HL-60/S4 treated with phorbol 12-myristate 13-acetate at 8.2 ng/mL for 4 days and 3 days (cell line): ENCODE results near the gene BCL6B.

Experiments used
- in situ Hi-C: fragments of 300-500 bp; cut with MboI; formaldehyde crosslinking; loops from 2 replicates; pipeline ENCODE4 v1.15.0; 2022; ENCODE audit warnings: low sequenced_read_pairs

BCL6B gene

DNA sequence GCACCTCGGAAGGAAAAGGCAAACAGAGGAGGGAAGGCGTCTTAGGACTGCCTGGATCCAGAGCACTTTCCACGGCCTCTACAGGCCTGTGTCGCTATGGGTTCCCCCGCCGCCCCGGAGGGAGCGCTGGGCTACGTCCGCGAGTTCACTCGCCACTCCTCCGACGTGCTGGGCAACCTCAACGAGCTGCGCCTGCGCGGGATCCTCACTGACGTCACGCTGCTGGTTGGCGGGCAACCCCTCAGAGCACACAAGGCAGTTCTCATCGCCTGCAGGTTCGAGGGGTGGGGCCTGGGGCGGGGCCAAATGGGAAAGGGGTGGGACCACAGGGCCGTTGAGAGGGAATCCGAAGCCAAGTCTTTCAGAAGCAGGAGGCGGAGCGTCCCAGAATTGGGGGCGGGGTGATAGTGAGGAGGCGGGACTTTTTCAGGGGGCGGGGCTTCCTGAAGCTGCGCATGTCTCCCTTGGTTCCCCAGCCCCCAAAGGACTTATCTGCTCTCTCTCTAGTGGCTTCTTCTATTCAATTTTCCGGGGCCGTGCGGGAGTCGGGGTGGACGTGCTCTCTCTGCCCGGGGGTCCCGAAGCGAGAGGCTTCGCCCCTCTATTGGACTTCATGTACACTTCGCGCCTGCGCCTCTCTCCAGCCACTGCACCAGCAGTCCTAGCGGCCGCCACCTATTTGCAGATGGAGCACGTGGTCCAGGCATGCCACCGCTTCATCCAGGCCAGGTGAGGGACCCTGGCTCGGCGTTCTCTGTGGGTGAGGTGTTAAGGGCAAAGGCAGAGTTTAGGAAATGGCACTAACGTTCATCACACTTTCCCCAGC, 939 bp downstream of the BCL6B start:
- in situ Hi-C loops = loop anchor here (25.0 kb wide), 1 partner anchor 361 kb away; the partner anchor contains the start of genes C17orf100 and MED31

DNA sequence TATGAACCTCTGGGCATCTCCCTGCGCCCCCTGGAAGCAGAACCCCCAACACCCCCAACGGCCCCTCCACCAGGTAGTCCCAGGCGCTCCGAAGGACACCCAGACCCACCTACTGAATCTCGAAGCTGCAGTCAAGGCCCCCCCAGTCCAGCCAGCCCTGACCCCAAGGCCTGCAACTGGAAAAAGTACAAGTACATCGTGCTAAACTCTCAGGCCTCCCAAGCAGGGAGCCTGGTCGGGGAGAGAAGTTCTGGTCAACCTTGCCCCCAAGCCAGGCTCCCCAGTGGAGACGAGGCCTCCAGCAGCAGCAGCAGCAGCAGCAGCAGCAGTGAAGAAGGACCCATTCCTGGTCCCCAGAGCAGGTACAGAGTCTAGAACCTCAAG, 1.5 kb downstream of the BCL6B start:
- in situ Hi-C loops = loop anchor here (25.0 kb wide), 1 partner anchor 362 kb away; the partner anchor contains the start of genes C17orf100 and MED31

DNA sequence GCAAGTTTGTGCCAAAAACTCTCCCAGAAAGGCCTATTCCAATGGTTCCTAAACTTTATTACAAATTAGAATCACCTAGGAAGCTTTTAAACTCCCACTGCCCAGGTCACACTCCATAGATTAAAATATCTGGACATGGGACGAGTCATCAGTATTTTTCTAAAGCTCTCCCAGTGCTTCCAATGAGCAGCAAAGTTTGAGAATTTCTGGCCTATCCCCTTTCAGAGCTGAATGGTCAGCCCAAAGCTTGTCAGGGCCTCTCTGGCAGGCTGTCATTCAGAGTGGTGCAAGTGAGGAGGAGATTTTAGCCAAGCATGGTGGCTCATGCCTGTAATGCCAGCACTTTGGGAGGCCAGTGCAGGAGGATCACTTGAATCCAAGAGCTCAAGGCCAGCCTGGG, 2.4 kb downstream of the BCL6B start:
- in situ Hi-C loops = no loop called here

DNA sequence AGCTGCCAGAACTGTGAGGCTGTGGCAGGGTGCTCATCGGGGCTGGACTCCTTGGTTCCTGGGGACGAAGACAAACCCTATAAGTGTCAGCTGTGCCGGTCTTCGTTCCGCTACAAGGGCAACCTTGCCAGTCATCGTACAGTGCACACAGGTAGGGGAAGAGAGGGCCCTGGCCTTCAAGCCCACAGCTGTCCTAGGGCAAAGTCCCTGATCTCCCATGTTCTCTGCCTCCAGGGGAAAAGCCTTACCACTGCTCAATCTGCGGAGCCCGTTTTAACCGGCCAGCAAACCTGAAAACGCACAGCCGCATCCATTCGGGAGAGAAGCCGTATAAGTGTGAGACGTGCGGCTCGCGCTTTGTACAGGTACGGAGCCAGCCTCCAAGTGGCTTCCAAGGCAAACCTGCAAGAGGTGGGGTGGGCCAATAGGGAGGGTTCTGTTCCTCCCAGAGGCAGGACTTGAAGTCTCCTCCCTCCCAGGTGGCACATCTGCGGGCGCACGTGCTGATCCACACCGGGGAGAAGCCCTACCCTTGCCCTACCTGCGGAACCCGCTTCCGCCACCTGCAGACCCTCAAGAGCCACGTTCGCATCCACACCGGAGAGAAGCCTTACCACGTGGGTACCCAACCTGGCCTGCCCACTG, 3.7 kb downstream of the BCL6B start:
- in situ Hi-C loops = no loop called here

DNA sequence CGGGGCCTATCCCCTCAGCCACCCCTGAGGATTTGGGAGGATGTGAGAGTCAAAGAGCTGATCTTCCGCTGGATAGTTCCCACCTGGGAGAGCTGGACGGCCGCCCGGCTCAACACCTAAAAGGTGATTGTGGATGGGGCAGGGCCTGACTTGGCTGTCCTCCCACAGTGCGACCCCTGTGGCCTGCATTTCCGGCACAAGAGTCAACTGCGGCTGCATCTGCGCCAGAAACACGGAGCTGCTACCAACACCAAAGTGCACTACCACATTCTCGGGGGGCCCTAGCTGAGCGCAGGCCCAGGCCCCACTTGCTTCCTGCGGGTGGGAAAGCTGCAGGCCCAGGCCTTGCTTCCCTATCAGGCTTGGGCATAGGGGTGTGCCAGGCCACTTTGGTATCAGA, 4.5 kb downstream of the BCL6B start:
- in situ Hi-C loops = no loop called here

DNA sequence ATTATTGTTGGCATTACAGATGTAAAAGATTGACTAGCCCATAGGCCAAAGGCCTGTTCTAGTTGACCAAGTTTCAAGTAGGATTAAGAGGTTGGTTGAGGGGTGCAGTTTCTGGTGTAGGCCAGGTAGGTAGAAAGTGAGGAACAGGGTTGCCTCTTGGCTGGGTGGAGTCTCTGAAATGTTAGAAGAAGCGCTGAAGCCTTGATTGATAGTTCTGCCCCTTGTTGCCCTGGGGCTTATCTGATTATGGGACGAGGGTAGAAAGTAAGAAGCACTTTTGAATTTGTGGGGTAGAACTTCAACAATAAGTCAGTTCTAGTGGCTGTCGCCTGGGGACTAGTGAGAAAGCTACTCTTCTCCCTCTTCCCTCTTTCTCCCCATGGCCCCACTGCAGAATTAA, 6.2 kb downstream of the BCL6B start:
- in situ Hi-C loops = no loop called here

DNA sequence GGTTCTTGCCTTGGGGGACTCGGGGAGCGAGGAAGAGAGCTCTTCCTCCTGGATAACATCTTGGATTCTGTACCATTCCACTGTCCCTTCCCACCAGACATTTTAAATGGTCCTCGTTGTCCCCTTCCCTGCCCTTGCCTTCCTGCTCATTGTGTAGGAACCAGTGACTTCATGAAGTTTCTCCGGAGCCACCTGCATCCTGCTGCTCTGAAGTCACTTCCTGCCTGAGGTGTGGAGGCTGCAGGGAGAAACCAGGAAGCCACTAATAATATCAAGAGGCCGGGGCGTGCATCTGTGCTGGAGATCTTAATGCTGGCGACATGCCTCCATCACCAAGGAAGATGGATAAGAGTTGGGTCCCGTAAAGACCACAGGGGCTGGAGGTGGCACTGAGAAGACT, 6.8 kb downstream of the BCL6B start:
- in situ Hi-C loops = no loop called here

DNA sequence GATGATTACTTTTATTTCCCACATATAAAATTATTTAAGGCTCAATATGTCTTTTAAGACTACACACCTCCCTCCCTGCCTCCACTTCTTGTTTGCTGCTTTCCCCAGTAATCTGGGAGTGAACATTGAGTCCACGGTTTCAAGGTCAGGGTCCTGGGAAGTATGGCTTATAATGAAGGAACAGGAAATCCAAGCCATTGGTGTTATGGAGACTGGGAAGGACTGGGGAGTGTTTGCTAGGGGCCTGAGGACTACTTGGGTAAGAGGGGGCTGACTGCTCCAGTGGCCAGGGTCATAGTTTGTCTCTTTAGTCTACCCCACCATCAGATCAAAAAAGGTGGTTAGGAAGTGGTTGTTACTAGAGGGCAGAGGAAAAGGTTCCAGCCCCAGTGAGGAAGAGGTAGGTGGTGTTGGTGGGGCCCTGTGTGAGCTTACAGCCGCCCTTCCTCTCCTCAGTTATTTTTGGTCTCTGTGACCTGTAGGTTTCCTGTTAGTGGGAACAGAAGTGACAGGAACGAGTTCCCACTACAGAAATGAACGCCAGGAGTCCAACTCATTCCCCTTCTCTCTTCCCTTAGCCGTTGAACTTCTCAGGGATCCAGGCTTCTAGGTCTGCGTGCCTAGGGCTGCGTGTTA, 12.2 kb downstream of the BCL6B start:
- in situ Hi-C loops = no loop called here

DNA sequence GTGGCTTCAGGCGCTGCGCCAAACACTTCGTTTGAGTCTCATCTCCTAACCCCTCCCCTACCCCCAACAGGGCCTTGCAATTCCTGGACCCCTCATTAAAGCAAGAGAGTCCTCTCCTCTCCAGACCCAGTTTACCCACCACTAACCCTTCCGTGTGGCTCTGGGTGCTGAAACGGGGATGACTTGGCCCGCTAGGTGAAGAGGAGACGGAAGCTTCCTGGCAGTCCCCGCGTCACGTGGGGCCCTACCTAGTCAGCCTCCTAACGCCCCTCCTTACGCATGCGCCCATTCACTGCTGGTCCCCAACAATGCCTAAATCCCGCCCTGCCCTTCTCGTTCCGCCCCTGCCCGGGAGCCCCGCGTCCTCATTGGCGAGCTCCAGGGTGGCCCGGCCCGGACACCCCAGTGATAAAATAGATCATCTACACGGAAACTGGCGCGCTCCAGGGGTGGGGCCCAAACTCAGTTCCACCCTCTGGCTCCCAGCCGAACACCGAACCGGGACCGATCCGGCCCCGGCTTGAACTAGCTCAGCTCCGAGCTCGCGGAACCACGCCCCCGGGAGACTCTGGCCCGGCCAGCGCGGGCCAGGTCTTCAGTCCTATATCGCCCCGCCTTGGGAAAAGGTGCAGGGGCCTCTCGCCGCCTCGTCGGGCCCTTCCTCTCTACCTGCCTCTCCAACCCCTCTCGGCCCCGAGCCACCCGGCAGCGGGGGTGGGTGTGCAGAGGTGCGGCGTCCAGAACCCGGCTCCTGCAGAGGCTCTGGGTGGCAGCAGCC, 12.9 kb downstream of the BCL6B start, which contains the start of gene SLC16A13:
TSS of gene SLC16A13 (plus strand) at position 425 of the 778 bp plus-strand sequence. CDS start 368 bp downstream, outside the sequence.
- in situ Hi-C loops = no loop called here

DNA sequence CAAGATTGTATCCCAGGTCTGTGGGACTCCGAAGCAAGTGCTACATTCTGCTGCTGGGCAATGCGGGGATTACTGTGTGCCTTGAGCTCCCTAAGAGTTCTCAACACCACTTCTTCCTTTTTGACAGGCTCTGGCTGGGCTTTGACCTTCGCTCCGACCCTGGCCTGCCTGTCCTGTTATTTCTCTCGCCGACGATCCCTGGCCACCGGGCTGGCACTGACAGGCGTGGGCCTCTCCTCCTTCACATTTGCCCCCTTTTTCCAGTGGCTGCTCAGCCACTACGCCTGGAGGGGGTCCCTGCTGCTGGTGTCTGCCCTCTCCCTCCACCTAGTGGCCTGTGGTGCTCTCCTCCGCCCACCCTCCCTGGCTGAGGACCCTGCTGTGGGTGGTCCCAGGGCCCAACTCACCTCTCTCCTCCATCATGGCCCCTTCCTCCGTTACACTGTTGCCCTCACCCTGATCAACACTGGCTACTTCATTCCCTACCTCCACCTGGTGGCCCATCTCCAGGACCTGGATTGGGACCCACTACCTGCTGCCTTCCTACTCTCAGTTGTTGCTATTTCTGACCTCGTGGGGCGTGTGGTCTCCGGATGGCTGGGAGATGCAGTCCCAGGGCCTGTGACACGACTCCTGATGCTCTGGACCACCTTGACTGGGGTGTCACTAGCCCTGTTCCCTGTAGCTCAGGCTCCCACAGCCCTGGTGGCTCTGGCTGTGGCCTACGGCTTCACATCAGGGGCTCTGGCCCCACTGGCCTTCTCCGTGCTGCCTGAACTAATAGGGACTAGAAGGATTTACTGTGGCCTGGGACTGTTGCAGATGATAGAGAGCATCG, 15.4 kb downstream of the BCL6B start:
- in situ Hi-C loops = no loop called here

DNA sequence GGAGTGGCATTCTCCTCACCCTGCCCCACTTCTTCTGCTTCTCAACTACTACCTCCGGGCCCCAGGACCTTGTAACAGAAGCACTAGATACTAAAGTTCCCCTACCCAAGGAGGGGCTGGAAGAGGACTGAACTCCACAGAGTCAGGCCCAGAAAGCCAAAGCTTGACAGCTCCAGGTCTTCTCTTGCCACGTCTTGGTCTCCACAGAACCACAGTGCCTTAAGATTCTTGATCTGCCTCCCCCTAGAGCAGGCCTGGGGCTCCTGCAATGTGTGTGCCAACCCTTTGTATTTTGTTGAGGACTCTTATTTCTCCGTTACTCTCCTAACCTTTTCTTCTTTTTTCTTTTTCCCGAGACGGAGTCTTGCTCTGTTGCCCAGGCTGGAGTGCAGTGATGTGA, 17.0 kb downstream of the BCL6B start:
- in situ Hi-C loops = no loop called here

DNA sequence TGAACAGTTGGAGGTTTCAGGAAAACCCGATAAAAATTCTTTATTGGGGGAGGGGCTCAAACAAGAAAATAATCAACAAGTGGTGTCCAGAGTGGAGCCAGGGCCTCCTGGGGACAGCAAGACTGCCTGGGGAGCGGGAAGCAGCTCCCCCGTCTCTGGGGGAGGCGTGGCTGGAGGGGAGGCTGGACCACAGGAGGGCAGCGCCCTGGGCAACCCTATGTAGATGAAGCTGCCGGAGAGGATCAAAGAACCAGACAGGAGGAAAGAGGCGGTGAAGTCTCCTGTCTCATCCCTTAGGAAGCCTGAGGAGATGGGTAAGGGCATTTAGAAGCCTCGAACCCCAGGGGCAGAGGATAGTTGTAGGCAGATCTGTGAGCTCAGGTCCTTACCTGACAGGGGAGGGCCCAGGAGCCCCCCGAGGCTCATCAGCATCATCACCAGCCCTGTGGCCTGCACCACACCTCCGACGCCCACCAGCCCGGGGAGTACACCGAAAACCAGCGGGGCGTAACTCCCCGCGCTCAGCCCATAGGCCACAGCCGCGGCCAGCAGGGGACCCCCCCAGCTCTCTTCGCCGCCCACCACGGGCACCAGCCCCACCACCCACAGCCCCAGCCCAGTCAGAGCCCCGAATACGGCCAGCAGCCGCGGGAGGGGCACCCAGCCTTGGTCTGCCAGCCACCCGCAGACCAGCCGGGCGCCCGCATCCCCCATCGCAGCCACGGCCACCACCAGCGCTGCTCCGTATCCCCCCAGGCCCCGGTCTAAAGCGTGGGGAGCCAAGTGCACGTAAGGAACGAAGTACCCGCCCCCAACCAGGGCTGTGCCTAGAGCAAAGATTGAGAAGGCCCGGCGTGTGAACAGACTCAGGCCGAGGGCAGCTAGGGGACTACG, 19.0 kb downstream of the BCL6B start:
- in situ Hi-C loops = no loop called here

DNA sequence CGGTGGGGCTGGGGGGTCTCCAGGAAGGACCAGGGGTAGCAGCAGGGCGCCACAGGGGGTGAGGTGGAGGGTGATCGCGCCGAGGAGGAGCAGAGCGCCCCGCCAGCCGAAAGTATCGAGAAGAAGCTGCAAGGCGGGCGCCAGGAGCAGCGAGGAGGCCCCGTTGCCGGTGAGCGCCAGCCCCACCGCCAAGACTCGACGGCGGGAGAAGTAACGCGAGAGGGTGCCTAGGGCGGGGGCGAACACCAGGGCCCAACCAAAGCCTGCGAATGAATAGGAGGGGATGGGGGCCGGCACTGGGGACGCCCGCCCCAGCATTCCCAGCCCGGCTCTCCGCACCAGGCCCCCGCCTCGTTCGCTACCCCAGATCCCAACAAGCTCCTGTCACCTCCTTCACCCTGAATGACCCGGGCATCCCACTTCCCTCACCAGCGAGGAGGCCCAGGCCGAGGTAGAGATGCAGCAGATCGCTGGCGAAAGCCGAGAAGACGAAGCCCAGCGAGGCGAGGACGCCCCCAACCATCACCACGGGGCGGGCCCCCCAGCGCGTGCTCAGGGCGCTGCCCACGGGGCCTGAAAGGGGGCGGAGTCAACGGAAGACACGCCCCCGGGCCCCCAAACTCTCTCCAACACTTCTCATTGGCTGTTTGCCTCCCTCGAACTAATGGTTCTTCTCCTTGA, 19.8 kb downstream of the BCL6B start:
- in situ Hi-C loops = no loop called here

DNA sequence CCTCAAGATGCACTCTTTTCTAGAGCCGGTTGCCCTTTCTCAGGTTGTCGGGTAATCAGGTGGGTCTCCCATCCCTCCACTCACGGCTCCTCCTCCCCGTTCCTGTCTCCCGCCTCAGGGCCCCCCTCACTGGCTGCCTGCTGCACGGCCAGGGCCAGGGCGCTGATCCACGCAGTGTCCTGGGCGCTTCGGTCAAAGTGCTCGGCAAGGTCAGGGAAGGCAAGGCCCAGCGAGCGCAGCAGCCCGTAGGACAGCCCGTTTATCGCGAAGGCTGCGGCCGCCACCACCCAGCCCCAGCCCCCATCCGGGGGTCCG, 20.3 kb downstream of the BCL6B start:
- in situ Hi-C loops = no loop called here

DNA sequence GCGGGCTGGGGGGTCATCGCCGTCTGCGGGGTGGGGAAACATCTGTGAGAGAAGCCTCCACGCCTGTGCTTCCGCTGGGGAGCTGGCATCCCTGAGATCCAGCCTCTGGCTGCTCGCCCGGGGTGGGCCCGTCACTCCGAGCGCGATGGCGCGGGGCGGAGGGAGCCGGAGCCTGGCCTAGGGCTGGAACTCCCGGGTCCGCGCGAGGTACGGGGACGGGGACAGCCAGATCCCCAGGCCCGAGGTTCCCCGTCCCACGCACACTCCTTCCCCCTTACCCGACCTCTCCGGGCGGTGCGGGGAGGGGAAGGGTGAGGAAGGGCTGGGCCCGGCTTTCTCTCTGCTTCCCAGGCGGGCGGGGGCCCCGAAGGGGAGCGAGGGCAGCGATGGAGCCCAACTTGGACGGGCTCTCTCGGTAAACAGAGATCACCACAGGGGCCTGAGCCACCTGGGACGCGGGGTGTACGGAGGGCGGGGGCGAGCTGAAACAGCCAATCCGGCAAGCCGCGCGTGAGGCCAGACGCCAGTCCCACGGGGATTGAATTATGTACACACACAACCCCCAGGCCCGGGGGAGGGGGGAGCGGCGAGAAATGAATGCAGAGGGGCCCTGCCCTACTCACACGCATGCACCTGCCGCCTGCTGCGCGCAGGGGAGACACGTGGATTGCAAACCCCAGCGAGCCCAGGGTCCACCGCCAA, 20.8 kb downstream of the BCL6B start, which contains the start of gene SLC16A11:
TSS of gene SLC16A11 (minus strand) at position 596 of the 702 bp plus-strand sequence. CDS start at position 17, 579 bp downstream.
- in situ Hi-C loops = no loop called here

DNA sequence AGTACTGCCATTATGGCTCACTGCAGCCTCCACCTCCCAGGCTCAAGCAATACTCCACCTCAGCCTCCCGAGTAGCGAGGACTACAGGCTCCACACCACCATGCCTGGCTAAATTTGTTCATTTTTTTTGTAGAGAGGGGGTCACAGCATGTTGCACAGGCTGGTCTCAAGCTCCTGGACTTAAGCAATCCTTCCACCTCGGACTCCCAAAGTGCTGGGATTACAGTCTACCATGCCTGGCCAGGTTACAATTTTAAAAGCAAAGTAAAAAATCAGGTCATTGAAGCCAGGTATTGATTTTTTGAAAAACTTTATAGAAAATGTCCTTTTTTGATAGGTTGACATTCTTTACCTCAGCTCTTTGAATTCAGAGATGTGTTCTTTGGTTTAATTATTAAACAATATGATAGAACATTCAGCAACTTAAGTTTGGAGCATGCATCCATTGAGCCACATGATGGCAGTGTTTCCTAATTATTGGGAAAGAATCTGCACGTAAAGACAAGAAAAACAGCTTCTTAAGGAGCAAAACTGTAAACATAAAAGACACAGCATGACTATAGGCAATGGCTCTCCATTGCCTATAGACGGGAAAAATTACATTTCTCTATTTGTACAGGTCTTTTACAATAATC, 22.8 kb downstream of the BCL6B start:
- in situ Hi-C loops = no loop called here

DNA sequence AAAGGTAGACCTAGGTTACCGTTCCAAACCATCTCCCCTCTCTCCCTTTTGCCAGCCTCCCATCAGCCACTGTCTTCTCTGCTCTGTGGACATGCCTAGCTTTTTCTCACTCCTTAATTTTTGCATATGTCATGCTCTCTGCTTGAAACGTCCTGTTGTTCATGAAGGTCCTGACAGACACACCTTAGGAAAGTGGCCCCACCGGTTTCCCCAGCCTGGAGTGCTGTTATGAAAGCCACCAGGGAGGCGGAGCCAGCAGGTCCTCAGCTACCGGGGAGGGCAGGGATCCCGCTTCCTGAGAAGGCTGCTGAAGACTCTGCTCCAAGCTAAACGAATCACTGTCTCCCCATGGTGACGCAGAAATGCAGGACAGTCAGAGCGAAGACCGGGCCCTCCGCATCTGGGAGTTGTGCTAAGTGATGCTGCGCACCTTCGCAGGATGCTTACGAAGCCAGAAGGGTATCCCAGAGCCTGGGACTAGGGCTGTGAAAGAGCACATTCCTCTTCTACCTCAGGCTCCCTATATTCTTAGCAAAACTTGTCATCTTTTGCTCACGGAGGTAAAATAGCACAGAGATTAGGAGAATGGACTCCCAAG, 23.4 kb downstream of the BCL6B start:
- in situ Hi-C loops = no loop called here
